Measurements from ENCODE around the gene ENPP1.

DNA sequence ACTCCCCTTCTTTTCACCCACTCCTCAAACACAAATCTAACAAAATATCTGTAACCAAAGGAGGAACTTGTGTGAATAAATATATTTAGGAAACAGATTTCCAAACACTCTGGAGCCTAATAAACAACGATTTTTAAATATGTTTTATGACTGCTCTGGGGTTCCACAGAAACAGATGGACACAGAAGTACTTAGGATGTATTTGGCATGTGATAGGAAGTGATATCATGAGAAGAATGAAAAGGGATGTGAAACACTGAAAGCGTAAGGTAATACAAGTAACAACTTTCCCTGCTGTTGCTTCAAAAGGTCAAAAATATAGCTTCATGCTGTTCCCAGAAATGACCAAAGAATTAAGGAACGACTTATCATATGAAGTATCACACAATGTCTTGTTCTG lies 26.1 kb upstream of the ENPP1 start:
- no peak for TF ChIP-seq EZH2phosphoT487 (IDR thresholded peaks at IDR 0.05; ENCODE audit: insufficient read depth, low read depth)
- no peak for TF ChIP-seq EZH2 (IDR thresholded peaks at IDR 0.05; ENCODE audit: insufficient read depth, poor library complexity, severe bottlenecking)
